Measurements from ENCODE around the gene SMIM17.

SMIM17 gene

DNA sequence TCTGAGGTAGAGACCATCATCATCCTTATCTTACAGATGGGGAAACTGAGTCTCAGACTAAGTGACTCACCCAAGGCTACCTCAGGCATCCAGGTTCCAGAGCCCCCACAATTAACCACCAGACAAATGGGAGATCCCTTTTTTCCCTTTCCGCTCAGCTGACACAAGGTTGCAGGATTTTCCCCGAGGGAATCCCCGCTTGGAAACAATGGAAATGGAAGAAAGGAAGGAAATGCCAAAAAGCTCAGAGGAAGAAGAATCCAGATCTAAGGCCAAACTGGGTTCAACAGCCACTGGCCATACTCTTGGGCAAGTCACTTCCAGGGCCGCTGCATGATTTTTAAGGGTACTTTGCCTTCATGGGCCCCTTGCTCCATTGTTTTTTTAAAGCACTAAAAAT, 46.3 kb upstream of the SMIM17 start:
- H3K23ac ChIP-seq (ENCODE audit: low read length), result no peak overlapping the region
- H2BK120ac ChIP-seq (ENCODE audit: insufficient read depth, low read length, poor library complexity), result no peak overlapping the region
- H2BK12ac ChIP-seq (ENCODE audit: low read length), result no peak overlapping the region
- H4K91ac ChIP-seq (ENCODE audit: low read depth, low read length), result no peak overlapping the region
- H3K18ac ChIP-seq (ENCODE audit: low read length), result no peak overlapping the region
- H3K4ac ChIP-seq (ENCODE audit: low read depth, low read length), result no peak overlapping the region
- H4K12ac ChIP-seq (ENCODE audit: low read depth, low read length), result no peak overlapping the region
- H3K27me3 ChIP-seq (ENCODE audit: insufficient read depth, low read length), result no peaks in the 10 kb centered on the region
- no peak overlapping the region for H3K14ac ChIP-seq (ENCODE audit: low read length)
- H3K79me2 ChIP-seq (ENCODE audit: control insufficient read depth, insufficient read depth, low read length, poor library complexity), result peaks cover 5% of the 10 kb centered on the region
- peaks cover 4% of the 10 kb centered on the region for H3K79me1 ChIP-seq (ENCODE audit: low read length)
- H3K4me3 ChIP-seq (ENCODE audit: low read depth, low read length), result no peak overlapping the region
- H3K4me2 ChIP-seq (ENCODE audit: low read length), result no peak overlapping the region
- peaks cover 4 to 10% of the 10 kb centered on the region in 2 experiments for H3K36me3 ChIP-seq (ENCODE audit: control insufficient read depth in 1 of 2, insufficient read depth in 2 of 2, low read length in 2 of 2)
- no peaks in the 10 kb centered on the region for H3K9me3 ChIP-seq (ENCODE audit: insufficient read depth, low read depth, low read length)
- no peak for DNase-seq
- H2AFZ ChIP-seq (ENCODE audit: insufficient read depth, low read length, poor library complexity), result no peak overlapping the region
- H3K4me1 ChIP-seq (ENCODE audit: control insufficient read depth in 1 of 2, insufficient read depth in 2 of 2, low read length in 2 of 2), result peaks cover 10 to 11% of the 10 kb centered on the region in 2 experiments
- WGBS (ENCODE audit: extremely low coverage, insufficient coverage, insufficient read length), result no CpG with 5 or more reads among the region's 4 CpGs
- H2BK5ac ChIP-seq (ENCODE audit: low read depth, low read length, poor library complexity), result no peak overlapping the region
- no peak overlapping the region for H3K9ac ChIP-seq (ENCODE audit: low read length)
- H2AK5ac ChIP-seq (ENCODE audit: low read length), result no peak overlapping the region
- no peak overlapping the region for H4K8ac ChIP-seq (ENCODE audit: low read depth, low read length)
- H3K27ac ChIP-seq (ENCODE audit: low read depth, low read length), result no peak overlapping the region

DNA sequence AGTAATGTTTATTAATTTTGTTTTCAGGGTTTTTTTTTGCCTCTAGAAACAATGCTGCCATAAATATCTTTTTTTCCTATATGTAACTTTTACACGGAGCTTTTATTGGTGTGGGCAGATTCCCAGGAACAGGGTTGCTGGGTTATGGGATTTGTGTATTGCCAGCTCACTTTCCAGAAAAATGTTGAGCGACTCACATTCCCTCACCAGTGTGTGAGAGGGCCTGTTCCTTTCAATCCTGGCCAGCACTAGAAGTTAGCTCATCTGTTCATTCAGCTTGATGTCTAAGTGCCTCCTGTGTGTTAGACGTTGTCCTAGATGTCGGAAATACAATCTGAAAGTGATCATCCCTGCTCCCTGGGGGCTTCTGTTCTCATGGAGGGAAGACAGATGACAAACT, 45.3 kb upstream of the SMIM17 start:
- no peak overlapping the region for H2AK5ac ChIP-seq (ENCODE audit: low read length)
- peaks cover 5% of the 10 kb centered on the region for H3K79me2 ChIP-seq (ENCODE audit: control insufficient read depth, insufficient read depth, low read length, poor library complexity)
- H3K4me1 ChIP-seq (ENCODE audit: control insufficient read depth in 1 of 2, insufficient read depth in 2 of 2, low read length in 2 of 2), result peaks cover 10 to 11% of the 10 kb centered on the region in 2 experiments
- H4K91ac ChIP-seq (ENCODE audit: low read depth, low read length), result no peak overlapping the region
- no peak overlapping the region for H2BK120ac ChIP-seq (ENCODE audit: insufficient read depth, low read length, poor library complexity)
- no peak overlapping the region for H2BK5ac ChIP-seq (ENCODE audit: low read depth, low read length, poor library complexity)
- no peak overlapping the region for H4K8ac ChIP-seq (ENCODE audit: low read depth, low read length)
- H3K4me2 ChIP-seq (ENCODE audit: low read length), result no peak overlapping the region
- H3K14ac ChIP-seq (ENCODE audit: low read length), result no peak overlapping the region
- no peak overlapping the region for H3K23ac ChIP-seq (ENCODE audit: low read length)
- H3K18ac ChIP-seq (ENCODE audit: low read length), result no peak overlapping the region
- no peak overlapping the region for H2AFZ ChIP-seq (ENCODE audit: insufficient read depth, low read length, poor library complexity)
- H2BK12ac ChIP-seq (ENCODE audit: low read length), result no peak overlapping the region
- no peak overlapping the region for H3K4ac ChIP-seq (ENCODE audit: low read depth, low read length)
- WGBS (ENCODE audit: extremely low coverage, insufficient coverage, insufficient read length), result no CpG with 5 or more reads among the region's 4 CpGs
- H3K36me3 ChIP-seq (ENCODE audit: control insufficient read depth in 1 of 2, insufficient read depth in 2 of 2, low read length in 2 of 2), result peaks cover 5 to 10% of the 10 kb centered on the region in 2 experiments
- H3K9ac ChIP-seq (ENCODE audit: low read length), result no peak overlapping the region
- H3K27me3 ChIP-seq (ENCODE audit: insufficient read depth, low read length), result no peaks in the 10 kb centered on the region
- H3K9me3 ChIP-seq (ENCODE audit: insufficient read depth, low read depth, low read length), result no peaks in the 10 kb centered on the region
- peaks cover 4% of the 10 kb centered on the region for H3K79me1 ChIP-seq (ENCODE audit: low read length)
- no peak for DNase-seq
- H3K27ac ChIP-seq (ENCODE audit: low read depth, low read length), result no peak overlapping the region
- no peak overlapping the region for H3K4me3 ChIP-seq (ENCODE audit: low read depth, low read length)
- no peak overlapping the region for H4K12ac ChIP-seq (ENCODE audit: low read depth, low read length)

DNA sequence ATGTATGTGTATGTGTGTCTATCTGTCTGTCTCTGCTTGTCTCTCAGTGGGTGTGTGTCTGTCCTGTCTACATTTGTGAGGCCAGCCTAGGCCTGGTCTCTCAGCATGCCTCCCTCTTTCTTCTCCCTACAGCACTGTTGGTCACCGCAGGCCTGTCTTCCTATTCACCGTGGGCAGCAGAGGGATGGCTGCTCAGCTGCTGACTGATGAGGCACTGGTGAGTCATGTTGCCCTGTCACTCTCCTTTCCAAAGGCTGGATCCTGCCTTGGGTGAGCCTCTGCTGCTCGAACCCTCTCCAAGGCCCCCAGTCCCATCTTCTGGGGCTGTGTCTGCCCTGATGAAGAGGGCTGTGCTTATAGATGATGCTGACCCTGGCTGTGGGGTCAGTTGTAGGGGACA, 41.6 kb upstream of the SMIM17 start:
- Histone ChIP-seq H3K27ac (ENCODE audit: low read depth, low read length) (no peak overlapping the region), H3K79me2 (ENCODE audit: control insufficient read depth, insufficient read depth, low read length, poor library complexity) (no peaks in the 10 kb centered on the region), H3K4me1 (ENCODE audit: control insufficient read depth in 1 of 2, insufficient read depth in 2 of 2, low read length in 2 of 2) (peaks cover 3% of the 10 kb centered on the region in 2 experiments), H3K9ac (ENCODE audit: low read length) (no peak overlapping the region), H2AFZ (ENCODE audit: insufficient read depth, low read length, poor library complexity) (no peak overlapping the region), H2BK5ac (ENCODE audit: low read depth, low read length, poor library complexity) (no peak overlapping the region), H3K9me3 (ENCODE audit: insufficient read depth, low read depth, low read length) (peaks cover 3% of the 10 kb centered on the region), H3K27me3 (ENCODE audit: insufficient read depth, low read length) (no peaks in the 10 kb centered on the region), H3K4me3 (ENCODE audit: low read depth, low read length) (no peak overlapping the region), H2BK12ac (ENCODE audit: low read length) (no peak overlapping the region), H3K79me1 (ENCODE audit: low read length) (no peaks in the 10 kb centered on the region), H4K12ac (ENCODE audit: low read depth, low read length) (no peak overlapping the region), H3K4ac (ENCODE audit: low read depth, low read length) (no peak overlapping the region), H3K18ac (ENCODE audit: low read length) (no peak overlapping the region), H3K23ac (ENCODE audit: low read length) (no peak overlapping the region), H2AK5ac (ENCODE audit: low read length) (no peak overlapping the region), H3K4me2 (ENCODE audit: low read length) (no peak overlapping the region), H2BK120ac (ENCODE audit: insufficient read depth, low read length, poor library complexity) (no peak overlapping the region), H3K36me3 (ENCODE audit: control insufficient read depth in 1 of 2, insufficient read depth in 2 of 2, low read length in 2 of 2) (peaks cover 12% of the 10 kb centered on the region in 2 experiments), H4K91ac (ENCODE audit: low read depth, low read length) (no peak overlapping the region), H4K8ac (ENCODE audit: low read depth, low read length) (no peak overlapping the region), H3K14ac (ENCODE audit: low read length) (no peak overlapping the region)
- no peak for DNase-seq
- WGBS (ENCODE audit: extremely low coverage, insufficient coverage, insufficient read length), result no CpG with 5 or more reads among the region's 3 CpGs

DNA sequence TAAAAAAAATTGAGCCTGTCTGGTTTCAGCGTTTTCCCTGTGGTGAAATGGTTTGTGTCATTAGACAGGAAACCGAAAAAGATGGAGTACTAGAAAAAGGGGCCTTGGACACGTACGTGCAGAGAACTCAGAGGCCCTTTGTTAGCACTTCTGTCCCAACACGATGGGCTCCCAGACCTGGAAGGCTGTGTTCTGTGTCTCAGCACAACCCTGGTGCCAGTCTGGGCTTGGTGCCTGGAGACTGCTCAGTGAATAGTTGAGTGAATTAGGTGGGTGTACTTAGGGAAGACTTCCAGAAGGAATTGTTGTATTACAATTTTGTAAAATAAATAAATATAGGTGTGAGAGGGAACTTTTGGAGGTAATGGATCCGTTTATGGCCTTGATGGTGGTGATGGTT, 39.1 kb upstream of the SMIM17 start:
- Histone ChIP-seq H2AK5ac (ENCODE audit: low read length) (no peak overlapping the region), H3K14ac (ENCODE audit: low read length) (no peak overlapping the region), H3K79me2 (ENCODE audit: control insufficient read depth, insufficient read depth, low read length, poor library complexity) (no peaks in the 10 kb centered on the region), H3K27me3 (ENCODE audit: insufficient read depth, low read length) (no peaks in the 10 kb centered on the region), H3K18ac (ENCODE audit: low read length) (no peak overlapping the region), H3K4me2 (ENCODE audit: low read length) (no peak overlapping the region), H3K9me3 (ENCODE audit: insufficient read depth, low read depth, low read length) (peaks cover 4% of the 10 kb centered on the region), H4K8ac (ENCODE audit: low read depth, low read length) (no peak overlapping the region), H2BK5ac (ENCODE audit: low read depth, low read length, poor library complexity) (no peak overlapping the region), H3K36me3 (ENCODE audit: control insufficient read depth in 1 of 2, insufficient read depth in 2 of 2, low read length in 2 of 2) (peaks cover 9 to 12% of the 10 kb centered on the region in 2 experiments), H2BK120ac (ENCODE audit: insufficient read depth, low read length, poor library complexity) (no peak overlapping the region), H4K12ac (ENCODE audit: low read depth, low read length) (no peak overlapping the region), H2BK12ac (ENCODE audit: low read length) (no peak overlapping the region), H3K4me1 (ENCODE audit: control insufficient read depth in 1 of 2, insufficient read depth in 2 of 2, low read length in 2 of 2) (no peaks in the 10 kb centered on the region), H4K91ac (ENCODE audit: low read depth, low read length) (no peak overlapping the region), H3K79me1 (ENCODE audit: low read length) (no peaks in the 10 kb centered on the region), H3K4ac (ENCODE audit: low read depth, low read length) (no peak overlapping the region), H3K23ac (ENCODE audit: low read length) (no peak overlapping the region), H2AFZ (ENCODE audit: insufficient read depth, low read length, poor library complexity) (no peak overlapping the region), H3K9ac (ENCODE audit: low read length) (no peak overlapping the region), H3K4me3 (ENCODE audit: low read depth, low read length) (no peak overlapping the region), H3K27ac (ENCODE audit: low read depth, low read length) (no peak overlapping the region)
- no CpG with 5 or more reads among the region's 6 CpGs for WGBS (ENCODE audit: extremely low coverage, insufficient coverage, insufficient read length)
- DNase-seq, result no peak
